RWPE2 (cell line): ENCODE measurements around the gene CUBN.

ENCODE experiments used
- ATAC-seq: fragments of 200-7000 bp; cut with Tn5 transposase; 3 replicates; pipeline ENCODE4 v1.9.1; 2021; ENCODE audit warnings: low read depth
- DNase-seq: peaks from one replicate; pipeline ENCODE4 v3.0.0-alpha.2; 2020; ENCODE audit warnings: low spot score
- H3K27ac ChIP-seq: fragments of 450-650 bp; 2 replicates; pipeline ENCODE4 v1.5.1; 2017; ENCODE audit warnings: mild to moderate bottlenecking; ENCODE audit not compliant: poor library complexity, severe bottlenecking
- H3K27me3 ChIP-seq: fragments of 250-450 bp; sonication (Bioruptor Pico); 2 replicates; pipeline ENCODE4 v1.5.1; 2021; ENCODE audit warnings: mild to moderate bottlenecking, moderate library complexity; ENCODE audit not compliant: insufficient read depth, poor library complexity, severe bottlenecking
- H3K36me3 ChIP-seq: fragments of 250-450 bp; sonication (Bioruptor Pico); 2 replicates; pipeline ENCODE4 v1.5.1; 2020; ENCODE audit warnings: low read depth, mild to moderate bottlenecking, moderate library complexity
- H3K4me1 ChIP-seq: fragments of 250-450 bp; sonication (Bioruptor Pico); 2 replicates; pipeline ENCODE4 v1.5.1; 2021; ENCODE audit warnings: mild to moderate bottlenecking, moderate library complexity; ENCODE audit not compliant: insufficient read depth, poor library complexity, severe bottlenecking
- H3K4me3 ChIP-seq: fragments of 250-450 bp; sonication (Bioruptor Pico); 2 replicates; pipeline ENCODE4 v1.5.1; 2021; ENCODE audit warnings: mild to moderate bottlenecking, moderate library complexity; ENCODE audit not compliant: severe bottlenecking
- H3K9me3 ChIP-seq: fragments of 250-450 bp; sonication (Bioruptor Pico); 2 replicates; pipeline ENCODE4 v1.5.1; 2021; ENCODE audit warnings: mild to moderate bottlenecking, moderate library complexity; ENCODE audit not compliant: severe bottlenecking
- CTCF ChIP-seq: fragments of 450-650 bp; IDR thresholded peaks from one replicate; pipeline ENCODE4 v1.5.1; 2017; ENCODE audit warnings: mild to moderate bottlenecking, moderate library complexity; ENCODE audit not compliant: poor library complexity, severe bottlenecking

CUBN gene

GRCh38 chr10:16787361-16787791 is 342.2 kb downstream of the CUBN start:
- no peak for ATAC-seq
- TF ChIP-seq CTCF, result no peak

GRCh38 chr10:16780338-16780880 is 349.2 kb downstream of the CUBN start:
- H3K36me3 ChIP-seq, result 0 out of 2 replicates have a peak, but pooled peaks cover 3% of the 10 kb centered on the region
- DNase-seq, result no peak

More at GRCh38 chr10:16787361-16787791, 342.2 kb downstream of the CUBN start:
- Histone ChIP-seq H3K27ac (no peak overlapping the region), H3K9me3 (no peaks in the 10 kb centered on the region), H3K4me1 (no peaks in the 10 kb centered on the region), H3K4me3 (no peak overlapping the region), H3K27me3 (no peaks in the 10 kb centered on the region), H3K36me3 (no peaks in the 10 kb centered on the region)
- DNase-seq, result no peak

GRCh38 chr10:16779384-16779915 is 350.2 kb downstream of the CUBN start:
- H3K4me3 ChIP-seq, result no peak overlapping the region
- H3K9me3 ChIP-seq, result no peaks in the 10 kb centered on the region
- H3K36me3 ChIP-seq, result 0 out of 2 replicates have a peak, but pooled peaks cover 3% of the 10 kb centered on the region
- DNase-seq (no peak), ATAC-seq (no peak)
- H3K27ac ChIP-seq, result no peak overlapping the region
- H3K27me3 ChIP-seq, result no peaks in the 10 kb centered on the region
- H3K4me1 ChIP-seq, result no peaks in the 10 kb centered on the region
- no peak for TF ChIP-seq CTCF

More at GRCh38 chr10:16780338-16780880, 349.2 kb downstream of the CUBN start:
- ATAC-seq, result no peak
- Histone ChIP-seq H3K27me3 (no peaks in the 10 kb centered on the region), H3K9me3 (no peaks in the 10 kb centered on the region), H3K27ac (no peak overlapping the region), H3K4me1 (no peaks in the 10 kb centered on the region), H3K4me3 (no peak overlapping the region)
- TF ChIP-seq CTCF, result no peak

GRCh38 chr10:16777473-16778370 is 351.9 kb downstream of the CUBN start:
- no peaks in the 10 kb centered on the region for H3K27me3 ChIP-seq
- no peak for ATAC-seq

More at GRCh38 chr10:16777473-16778370, 351.9 kb downstream of the CUBN start:
- H3K27ac ChIP-seq, result no peak overlapping the region
- H3K36me3 ChIP-seq, result 0 out of 2 replicates have a peak, but pooled peaks cover 3% of the 10 kb centered on the region
- H3K4me3 ChIP-seq, result no peak overlapping the region
- no peak for DNase-seq
- TF ChIP-seq CTCF, result peak; percentile 86
- no peaks in the 10 kb centered on the region for H3K4me1 ChIP-seq
- no peaks in the 10 kb centered on the region for H3K9me3 ChIP-seq
